HG03469 (cell line): ENCODE measurements around the gene C6.
A peak's percentile ranks its signal among the peaks of the same experiment; 100 is the strongest.

Source experiments
- ATAC-seq: cut with Tn5 transposase; IDR thresholded peaks from one replicate; pipeline ENCODE4 v1.9.1; 2021; ENCODE audit warnings: mild to moderate bottlenecking, moderate library complexity, moderate number of reproducible peaks; ENCODE audit not compliant: unreplicated experiment

C6 gene

DNA sequence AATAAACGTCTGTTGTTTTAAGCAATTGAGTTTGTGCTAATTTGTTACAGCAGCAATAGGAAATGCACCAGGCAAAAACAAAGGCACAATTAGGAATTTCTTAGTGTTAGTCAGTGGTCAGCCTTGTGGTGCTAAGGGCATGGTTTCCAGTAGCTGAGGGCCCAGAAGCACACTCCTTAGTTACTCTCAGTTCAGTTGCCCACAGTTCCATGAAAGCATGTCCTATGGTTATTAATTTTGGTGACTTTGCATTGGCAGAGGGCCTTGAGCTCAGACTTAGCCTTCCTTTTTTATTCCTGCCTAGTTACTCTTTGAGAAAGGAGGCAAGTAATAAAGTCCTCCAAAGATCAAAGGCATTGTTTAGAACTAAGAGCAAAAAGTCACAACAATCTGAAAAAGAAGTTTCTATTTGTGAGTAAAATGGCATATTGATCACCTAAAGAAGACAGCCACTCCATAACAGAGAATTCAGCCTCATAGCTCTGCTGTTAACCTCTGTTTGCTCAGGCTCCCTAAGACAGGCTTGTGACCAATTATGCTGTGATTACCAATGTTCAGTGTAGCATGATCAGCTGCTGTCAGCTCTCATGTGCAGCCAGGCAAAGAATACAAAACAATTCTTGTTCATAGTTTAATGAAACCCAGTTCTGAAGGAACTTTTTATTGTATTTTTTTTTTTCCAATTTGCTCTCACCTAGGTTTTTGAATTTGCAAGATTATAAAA lies 85.2 kb downstream of the C6 start:
- ATAC-seq = no peak

DNA sequence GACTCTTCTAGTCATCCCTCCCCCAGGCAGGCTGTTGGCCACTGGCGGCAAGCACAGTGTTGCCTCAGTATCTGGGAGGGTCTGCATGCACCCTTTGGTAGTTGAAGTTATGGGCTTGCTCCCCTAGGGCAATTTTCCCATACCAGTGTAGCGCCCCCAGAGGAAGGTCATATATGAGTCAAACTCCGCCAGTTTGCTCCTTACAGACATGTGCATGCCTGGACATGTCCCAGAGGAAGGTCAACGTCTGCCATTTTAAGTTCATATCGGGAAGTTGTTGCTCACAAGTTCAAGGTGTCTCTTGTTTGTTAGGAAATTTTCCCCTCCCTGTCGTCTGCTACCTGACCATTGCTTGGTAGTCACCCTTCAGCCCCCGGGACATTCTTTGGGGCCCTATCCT lies 90.9 kb downstream of the C6 start:
- ATAC-seq = no peak

DNA sequence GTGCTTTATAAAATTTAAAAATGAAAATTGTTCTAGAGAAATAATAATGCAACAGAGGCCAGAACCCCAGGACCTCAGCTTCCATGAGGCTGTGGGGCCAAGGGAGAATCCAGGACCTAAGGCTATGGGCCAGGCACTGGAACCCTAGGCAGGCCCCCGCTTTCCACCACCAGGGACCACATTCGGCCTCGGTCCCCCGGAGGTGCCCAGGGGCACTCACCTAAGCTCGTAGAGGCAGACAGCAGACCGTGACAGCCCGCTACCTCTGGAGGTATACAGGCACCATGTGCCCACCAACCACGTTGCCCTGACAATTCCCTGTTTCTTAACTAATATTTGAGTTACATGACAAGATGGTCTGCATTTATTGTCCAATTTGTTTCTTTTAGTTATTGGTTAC lies 92.7 kb downstream of the C6 start:
- ATAC-seq = no peak

DNA sequence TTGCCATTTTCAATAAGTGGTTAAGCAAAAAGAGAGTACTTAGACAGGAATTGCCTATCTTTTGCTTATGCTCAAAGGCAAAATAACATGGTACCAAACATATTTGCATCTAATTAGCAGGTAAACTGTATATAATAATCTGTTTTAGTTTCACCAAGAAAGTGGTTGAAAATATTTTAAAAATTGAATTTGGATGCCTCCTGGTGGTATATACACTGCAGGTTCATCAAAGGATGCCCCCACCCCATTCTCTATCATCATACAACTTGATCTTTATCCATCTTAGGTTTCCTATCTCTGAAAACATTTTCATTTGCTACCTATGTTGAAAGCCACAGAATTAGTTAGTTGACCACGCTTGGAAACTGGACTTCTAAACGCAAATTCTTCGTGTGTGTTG lies 95.2 kb downstream of the C6 start:
- no peak for ATAC-seq

DNA sequence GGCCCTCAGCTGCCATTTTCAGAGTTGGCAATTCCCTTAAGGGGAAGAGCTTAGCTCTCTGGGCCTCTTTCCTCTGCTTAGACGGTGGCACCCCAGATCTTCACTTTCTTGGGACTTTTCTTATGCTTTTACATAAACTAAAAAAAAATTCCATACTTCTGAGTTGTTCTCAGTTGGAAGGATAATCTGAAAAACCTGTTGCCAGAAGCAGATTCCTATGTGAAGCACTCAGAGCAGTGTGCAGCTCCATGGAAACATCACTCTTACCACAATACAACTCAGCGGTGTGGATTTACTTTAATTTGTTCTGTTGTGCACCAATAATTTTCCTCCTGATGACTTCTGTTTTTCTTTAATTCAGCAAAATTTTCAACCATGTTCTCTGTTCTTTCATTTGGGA lies 98.1 kb downstream of the C6 start:
- no peak for ATAC-seq

DNA sequence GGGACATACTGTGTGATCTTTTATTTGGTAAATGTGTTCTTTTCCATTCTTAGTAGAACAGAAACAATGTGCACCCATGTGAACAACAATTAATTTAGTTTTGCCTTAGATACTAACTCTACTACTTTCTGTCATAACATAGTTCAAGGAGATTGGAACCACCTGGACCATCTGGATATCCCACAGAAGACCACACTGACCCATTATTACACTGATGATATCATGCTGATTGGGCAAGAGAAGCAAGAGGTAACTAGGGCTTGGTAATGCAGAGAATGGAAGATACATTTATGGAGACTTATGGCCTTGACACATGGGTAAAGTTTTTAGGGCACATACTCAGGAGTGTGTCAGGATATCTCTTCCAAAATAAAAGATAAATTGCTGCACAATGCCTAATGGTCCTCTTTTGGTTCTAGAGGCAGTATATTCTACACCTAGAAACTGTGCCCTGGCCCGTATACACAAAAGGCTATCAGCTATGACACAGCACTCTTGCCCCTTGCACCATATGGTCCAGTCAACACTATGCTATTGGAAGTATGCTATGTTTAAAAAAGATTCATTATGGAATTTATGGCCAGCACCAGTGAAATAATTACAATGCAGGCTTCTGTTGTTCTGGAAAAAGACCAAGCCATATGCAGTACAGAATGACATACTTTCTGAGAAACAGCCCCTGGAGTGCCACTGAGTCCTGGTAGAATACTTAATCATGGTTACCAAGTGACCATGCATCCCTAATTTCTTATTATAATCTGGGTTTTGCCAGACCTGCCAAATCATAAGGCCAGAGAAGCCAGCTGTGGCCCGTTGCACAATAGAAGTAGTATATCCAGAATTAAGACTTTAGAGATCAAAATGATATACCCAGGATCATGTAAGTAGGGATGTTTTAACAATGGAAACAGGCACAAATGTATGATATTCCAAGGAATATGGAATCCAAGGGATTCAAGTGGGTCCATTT lies 100.6 kb downstream of the C6 start:
- no peak for ATAC-seq

DNA sequence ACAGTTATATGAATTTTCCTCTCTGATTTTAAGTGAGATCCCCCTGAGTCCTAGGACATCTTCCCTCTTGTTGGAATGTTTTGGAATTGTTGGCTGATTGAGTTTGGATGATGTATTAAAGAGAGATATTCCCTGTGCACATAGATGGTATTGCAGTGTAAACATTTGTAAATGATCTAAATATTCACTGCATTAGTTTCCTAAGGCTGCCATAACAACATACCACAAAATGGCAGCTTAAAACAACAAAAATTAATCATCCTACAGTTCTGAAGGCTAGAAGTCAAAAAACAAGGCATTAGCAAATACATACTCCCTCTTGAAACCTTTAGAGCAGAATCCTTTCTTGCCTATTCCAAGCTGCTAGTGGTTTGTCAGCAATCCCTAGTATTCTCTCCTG lies 104.1 kb downstream of the C6 start:
- ATAC-seq = no peak

DNA sequence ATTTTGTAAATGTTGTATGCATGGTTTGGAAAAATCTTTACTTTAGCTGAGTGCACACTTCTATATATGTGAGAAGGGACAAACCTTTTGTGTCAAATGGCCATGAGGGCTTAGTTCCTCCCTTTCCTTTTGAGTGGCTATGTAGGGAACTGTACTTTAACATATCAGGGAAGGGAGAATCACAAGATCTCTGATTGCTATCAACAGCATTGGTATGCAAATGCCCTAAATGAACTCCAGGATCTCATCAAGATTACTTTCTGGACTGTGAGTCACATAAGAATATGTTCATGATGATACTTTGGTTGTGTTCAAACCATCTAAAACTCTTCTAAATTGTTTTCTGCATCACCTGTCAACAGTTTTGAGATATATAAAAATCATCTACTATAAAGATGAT lies 111.0 kb downstream of the C6 start:
- ATAC-seq = no peak

DNA sequence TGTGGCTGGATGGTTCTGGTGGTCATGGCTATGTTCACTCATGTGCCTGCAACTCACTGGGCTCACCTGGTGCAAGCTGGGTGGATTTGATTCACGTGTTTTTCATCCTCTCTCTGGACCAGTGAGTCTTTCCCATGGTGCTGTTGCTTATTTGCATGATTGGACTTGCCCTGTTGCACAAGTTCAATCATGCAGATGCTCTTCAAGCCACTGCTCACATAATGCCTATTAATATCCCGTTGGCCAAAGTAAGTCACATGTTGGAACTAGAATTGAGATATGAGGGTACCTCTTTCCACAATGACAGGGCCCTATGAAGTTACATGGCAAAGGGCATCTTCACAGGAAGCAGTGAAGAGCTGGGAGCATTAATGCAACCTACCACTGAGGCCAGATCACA lies 115.7 kb downstream of the C6 start:
- ATAC-seq = peak; percentile 77

DNA sequence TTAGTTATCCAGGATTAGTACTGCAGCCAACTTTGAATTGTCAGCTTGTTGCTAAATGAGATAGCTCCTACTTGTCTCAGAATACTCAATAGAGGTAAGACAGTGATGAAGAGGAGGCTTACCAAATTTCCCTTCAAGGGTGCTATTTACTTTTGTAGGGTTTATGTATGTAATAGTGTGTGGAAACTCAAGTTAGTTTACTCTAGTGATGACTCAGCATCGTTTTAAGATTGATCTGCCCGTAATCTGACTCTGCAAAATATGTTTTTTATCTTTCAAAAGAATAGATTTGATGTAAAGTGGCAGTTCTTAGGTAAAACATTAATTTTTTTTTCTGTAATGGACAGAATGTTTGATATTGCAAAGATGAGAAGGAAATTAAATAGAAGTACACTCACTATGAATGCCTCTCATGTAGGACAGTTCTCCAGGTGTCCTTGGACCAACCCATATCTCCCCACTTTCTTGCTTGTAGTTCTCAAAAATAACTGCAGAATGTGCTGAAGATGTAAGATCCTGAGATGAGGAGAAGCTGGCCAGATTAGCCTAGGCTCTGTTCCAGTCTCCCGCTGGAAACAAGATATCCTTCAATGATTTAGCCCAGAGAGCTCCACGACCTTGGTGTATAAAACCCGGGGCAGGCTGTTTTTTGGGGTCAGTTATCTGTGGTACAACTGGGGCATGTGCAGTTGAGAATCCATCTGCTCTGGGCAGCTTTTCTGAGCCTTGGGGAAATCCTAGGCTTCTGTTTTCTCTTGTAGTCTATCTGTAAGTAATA lies 117.8 kb downstream of the C6 start:
- no peak for ATAC-seq

DNA sequence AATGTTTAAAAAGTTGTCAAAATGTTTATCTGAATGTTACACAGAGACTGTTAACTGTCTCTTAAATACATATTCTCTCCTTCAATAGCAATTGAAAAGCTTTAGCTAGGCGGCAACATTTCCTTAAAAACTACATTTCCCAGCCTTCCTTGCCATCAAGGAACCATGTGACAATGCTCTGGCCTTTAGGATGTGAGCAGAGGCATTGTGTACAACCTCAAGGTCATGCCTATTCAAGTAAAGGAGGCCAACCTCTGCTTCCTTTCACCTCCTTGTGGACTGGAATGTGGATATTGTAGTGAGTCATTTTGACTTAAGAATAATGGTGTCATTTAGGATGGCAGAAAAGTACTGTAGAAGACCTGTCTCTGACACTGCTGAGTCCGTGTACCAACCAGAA lies 118.5 kb downstream of the C6 start:
- no peak for ATAC-seq

DNA sequence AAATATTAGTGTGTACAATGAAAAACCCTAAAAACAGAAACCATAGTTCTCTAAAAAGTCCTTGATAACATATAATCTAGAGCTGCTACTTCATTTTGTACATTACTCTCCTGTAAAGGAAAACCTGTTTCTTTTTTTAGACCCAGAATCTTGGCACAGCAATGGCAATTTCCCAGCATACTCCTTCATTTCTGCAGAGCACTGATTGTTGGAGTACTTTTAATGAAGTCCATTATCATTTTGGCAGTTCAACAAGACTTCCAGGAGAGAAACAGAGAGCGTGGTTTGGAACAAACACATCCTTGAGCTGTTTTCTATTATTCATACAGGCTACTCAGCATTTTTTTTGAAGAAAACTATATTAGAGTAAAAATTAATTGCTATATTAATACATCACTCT lies 119.5 kb downstream of the C6 start:
- ATAC-seq = no peak
